ENCODE results near the gene ABCC3.

GRCh38 chr17:50683434-50684287 is 49.0 kb downstream of the ABCC3 start:
- TF ChIP-seq CTCF (IDR thresholded peaks at IDR 0.05) (no peak), EP300 (IDR thresholded peaks at IDR 0.05; ENCODE audit: low read depth) (no peak)
